ENCODE measurements around the gene PCDH19.

PCDH19 gene

GRCh38 chrX:100299559-100299958, 110.5 kb downstream of the PCDH19 start:
- TF ChIP-seq EZH2 (IDR thresholded peaks at IDR 0.05) (no peak), POLR2AphosphoS5 (IDR thresholded peaks at IDR 0.05; ENCODE audit: borderline replicate concordance, low read depth, low read length) (no peak), FOXP2 (optimal IDR thresholded peaks at IDR 0.05; ENCODE audit: control extremely low read depth, extremely low read length, insufficient read depth) (no peak)
- no peak overlapping the region for H3K27ac ChIP-seq
- H3K9me3 ChIP-seq (ENCODE audit: low read depth, low read length) = no peaks in the 10 kb centered on the region
- no peak overlapping the region for H3K9ac ChIP-seq (ENCODE audit: insufficient read length)
- no peak overlapping the region for H3K4me3 ChIP-seq
- no peaks in the 10 kb centered on the region for H3K36me3 ChIP-seq (ENCODE audit: insufficient read depth, low read length)
- DNase-seq (ENCODE audit: low read depth, low spot score) = no peak

DNA sequence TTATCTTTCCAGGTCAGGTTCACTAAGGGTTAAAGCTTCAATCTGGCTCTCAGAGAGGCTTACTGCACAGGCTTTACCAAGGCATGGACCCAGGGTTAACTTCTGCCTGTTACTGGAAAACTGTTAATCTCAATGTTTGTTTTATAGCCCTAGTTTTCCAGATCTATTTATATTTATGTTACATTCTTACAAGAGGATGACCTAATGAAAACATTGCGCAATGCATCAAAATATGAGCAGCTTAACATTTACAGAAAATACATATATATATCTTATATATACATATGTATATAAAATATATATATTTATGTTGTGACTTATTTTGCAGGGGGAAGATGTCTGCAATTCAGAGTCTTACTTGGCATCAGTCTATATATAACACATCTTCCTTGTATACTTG, 112.3 kb downstream of the PCDH19 start:
- no peak for TF ChIP-seq FOXP2 (optimal IDR thresholded peaks at IDR 0.05; ENCODE audit: control extremely low read depth, extremely low read length, insufficient read depth)
- TF ChIP-seq EZH2 (IDR thresholded peaks at IDR 0.05) = no peak
- TF ChIP-seq POLR2AphosphoS5 (IDR thresholded peaks at IDR 0.05; ENCODE audit: borderline replicate concordance, low read depth, low read length) = no peak
- Histone ChIP-seq H3K9me3 (ENCODE audit: low read depth, low read length) (no peaks in the 10 kb centered on the region), H3K4me3 (no peak overlapping the region), H3K36me3 (ENCODE audit: insufficient read depth, low read length) (no peaks in the 10 kb centered on the region), H3K9ac (ENCODE audit: insufficient read length) (no peak overlapping the region), H3K27ac (no peak overlapping the region)
- DNase-seq (ENCODE audit: low read depth, low spot score) = no peak

- Histone ChIP-seq H3K9ac (ENCODE audit: insufficient read length) (no peak overlapping the region), H3K36me3 (ENCODE audit: insufficient read depth, low read length) (no peaks in the 10 kb centered on the region), H3K4me3 (no peak overlapping the region), H3K27ac (no peak overlapping the region), H3K9me3 (ENCODE audit: low read depth, low read length) (no peaks in the 10 kb centered on the region)
- TF ChIP-seq EZH2 (IDR thresholded peaks at IDR 0.05) (no peak), FOXP2 (optimal IDR thresholded peaks at IDR 0.05; ENCODE audit: control extremely low read depth, extremely low read length, insufficient read depth) (no peak), POLR2AphosphoS5 (IDR thresholded peaks at IDR 0.05; ENCODE audit: borderline replicate concordance, low read depth, low read length) (no peak)
- DNase-seq (ENCODE audit: low read depth, low spot score) = no peak
These were observed 113.8 kb downstream of the PCDH19 start for GRCh38 chrX:100296183-100296753.

DNA sequence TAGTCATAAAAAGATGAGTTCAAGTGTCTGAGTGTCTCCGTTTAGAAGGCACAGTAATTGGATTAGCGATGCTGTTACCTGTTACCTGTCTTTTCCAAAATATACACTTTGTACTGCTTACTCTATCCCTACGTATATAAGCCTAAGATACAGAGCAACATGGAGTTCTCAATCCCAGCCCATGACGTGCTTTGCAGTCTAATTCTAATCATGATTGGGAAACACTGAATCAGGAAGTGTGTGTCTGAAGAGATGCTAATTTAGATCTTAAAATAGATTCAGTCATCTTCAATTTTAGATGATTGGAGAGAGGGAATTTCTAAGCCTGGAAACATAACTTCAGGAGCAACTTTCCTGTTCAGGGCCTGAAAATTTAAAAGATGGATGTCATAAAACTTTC, 115.1 kb downstream of the PCDH19 start:
- TF ChIP-seq POLR2AphosphoS5 (IDR thresholded peaks at IDR 0.05; ENCODE audit: borderline replicate concordance, low read depth, low read length) (no peak), EZH2 (IDR thresholded peaks at IDR 0.05) (no peak), FOXP2 (optimal IDR thresholded peaks at IDR 0.05; ENCODE audit: control extremely low read depth, extremely low read length, insufficient read depth) (no peak)
- Histone ChIP-seq H3K9me3 (ENCODE audit: low read depth, low read length) (no peaks in the 10 kb centered on the region), H3K27ac (no peak overlapping the region), H3K4me3 (no peak overlapping the region), H3K36me3 (ENCODE audit: insufficient read depth, low read length) (no peaks in the 10 kb centered on the region), H3K9ac (ENCODE audit: insufficient read length) (no peak overlapping the region)
- no peak for DNase-seq (ENCODE audit: low read depth, low spot score)

GRCh38 chrX:100289066-100289558, 121.0 kb downstream of the PCDH19 start:
- H3K36me3 ChIP-seq (ENCODE audit: insufficient read depth, low read length) = no peaks in the 10 kb centered on the region
- TF ChIP-seq FOXP2 (optimal IDR thresholded peaks at IDR 0.05; ENCODE audit: control extremely low read depth, extremely low read length, insufficient read depth) (no peak), POLR2AphosphoS5 (IDR thresholded peaks at IDR 0.05; ENCODE audit: borderline replicate concordance, low read depth, low read length) (no peak), EZH2 (IDR thresholded peaks at IDR 0.05) (no peak)
- H3K27ac ChIP-seq = no peak overlapping the region
- H3K4me3 ChIP-seq = no peak overlapping the region
- DNase-seq (ENCODE audit: low read depth, low spot score) = no peak
- H3K9ac ChIP-seq (ENCODE audit: insufficient read length) = no peak overlapping the region
- H3K9me3 ChIP-seq (ENCODE audit: low read depth, low read length) = no peaks in the 10 kb centered on the region

DNA sequence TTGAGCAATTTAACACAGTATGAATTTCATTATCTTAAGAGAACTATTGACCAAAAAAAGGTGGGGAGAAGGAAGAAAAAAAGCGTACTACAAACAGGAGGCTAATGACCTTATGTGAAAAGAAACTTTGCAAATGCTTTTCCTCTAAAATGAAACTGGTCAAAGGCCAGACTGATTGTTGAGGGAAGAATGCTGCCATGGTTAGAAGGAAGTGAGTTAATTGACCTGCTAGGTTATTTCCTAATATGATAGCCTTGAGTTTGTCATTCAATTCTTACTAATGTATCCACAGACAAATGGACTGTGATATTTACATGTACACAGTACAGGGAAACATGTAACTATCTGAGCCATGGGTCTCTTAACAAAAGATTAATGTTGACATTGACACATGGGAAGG, 132.8 kb downstream of the PCDH19 start:
- Histone ChIP-seq H3K9ac (ENCODE audit: insufficient read length) (no peak overlapping the region), H3K36me3 (ENCODE audit: insufficient read depth, low read length) (no peaks in the 10 kb centered on the region), H3K4me3 (no peak overlapping the region), H3K9me3 (ENCODE audit: low read depth, low read length) (no peaks in the 10 kb centered on the region), H3K27ac (no peak overlapping the region)
- no peak for DNase-seq (ENCODE audit: low read depth, low spot score)
- no peak for TF ChIP-seq EZH2 (IDR thresholded peaks at IDR 0.05)
- TF ChIP-seq FOXP2 (optimal IDR thresholded peaks at IDR 0.05; ENCODE audit: control extremely low read depth, extremely low read length, insufficient read depth) = no peak
- TF ChIP-seq POLR2AphosphoS5 (IDR thresholded peaks at IDR 0.05; ENCODE audit: borderline replicate concordance, low read depth, low read length) = no peak

- no peak overlapping the region for H3K27ac ChIP-seq
- no peak for DNase-seq (ENCODE audit: low read depth, low spot score)
- no peaks in the 10 kb centered on the region for H3K9me3 ChIP-seq (ENCODE audit: low read depth, low read length)
- H3K9ac ChIP-seq (ENCODE audit: insufficient read length) = no peak overlapping the region
- TF ChIP-seq EZH2 (IDR thresholded peaks at IDR 0.05) (no peak), POLR2AphosphoS5 (IDR thresholded peaks at IDR 0.05; ENCODE audit: borderline replicate concordance, low read depth, low read length) (no peak), FOXP2 (optimal IDR thresholded peaks at IDR 0.05; ENCODE audit: control extremely low read depth, extremely low read length, insufficient read depth) (no peak)
- no peaks in the 10 kb centered on the region for H3K36me3 ChIP-seq (ENCODE audit: insufficient read depth, low read length)
- no peak overlapping the region for H3K4me3 ChIP-seq
These were observed 135.2 kb downstream of the PCDH19 start for GRCh38 chrX:100274916-100275315.

GRCh38 chrX:100265179-100265578, 144.9 kb downstream of the PCDH19 start:
- Histone ChIP-seq H3K9ac (ENCODE audit: insufficient read length) (no peak overlapping the region), H3K4me3 (no peak overlapping the region), H3K36me3 (ENCODE audit: insufficient read depth, low read length) (no peaks in the 10 kb centered on the region), H3K9me3 (ENCODE audit: low read depth, low read length) (no peaks in the 10 kb centered on the region), H3K27ac (no peak overlapping the region)
- DNase-seq (ENCODE audit: low read depth, low spot score) = no peak
- no peak for TF ChIP-seq EZH2 (IDR thresholded peaks at IDR 0.05)
- TF ChIP-seq POLR2AphosphoS5 (IDR thresholded peaks at IDR 0.05; ENCODE audit: borderline replicate concordance, low read depth, low read length) = no peak
- TF ChIP-seq FOXP2 (optimal IDR thresholded peaks at IDR 0.05; ENCODE audit: control extremely low read depth, extremely low read length, insufficient read depth) = no peak

GRCh38 chrX:100264200-100264599, 145.9 kb downstream of the PCDH19 start:
- H3K27ac ChIP-seq = no peak overlapping the region
- H3K4me3 ChIP-seq = no peak overlapping the region
- no peak for DNase-seq (ENCODE audit: low read depth, low spot score)
- no peaks in the 10 kb centered on the region for H3K36me3 ChIP-seq (ENCODE audit: insufficient read depth, low read length)
- H3K9me3 ChIP-seq (ENCODE audit: low read depth, low read length) = no peaks in the 10 kb centered on the region
- TF ChIP-seq POLR2AphosphoS5 (IDR thresholded peaks at IDR 0.05; ENCODE audit: borderline replicate concordance, low read depth, low read length) (no peak), FOXP2 (optimal IDR thresholded peaks at IDR 0.05; ENCODE audit: control extremely low read depth, extremely low read length, insufficient read depth) (no peak), EZH2 (IDR thresholded peaks at IDR 0.05) (no peak)
- no peak overlapping the region for H3K9ac ChIP-seq (ENCODE audit: insufficient read length)

All from SK-N-MC (cell line).